Left lung (tissue), 10 donors: Measurements from ENCODE around the gene CSF1. TPM values are rescaled to one million over a fixed set of nuclear protein-coding genes. Genes with fewer than 3 reads are reported as not detected.

Experiments used
- ATAC-seq: fragments of 200-7000 bp; cut with Tn5 transposase; one replicate; pipeline ENCODE4 v1.9.1; 2020; ENCODE audit warnings: moderate library complexity
- DNase-seq, 4 donors: peaks; one replicate each; pipeline ENCODE4 v3.0.0-alpha.2; 2013 to 2020
- H3K27ac ChIP-seq, 2 donors: fragments of 200-600 bp; sonication (generic) in 1 of 2; one replicate each; pipeline versions ENCODE4 v1.5.0 to v1.8.0; 2020 to 2021
- H3K27me3 ChIP-seq, 2 donors: fragments of 200-600 bp; sonication (generic) in 1 of 2; one replicate each; pipeline versions ENCODE4 v1.5.0 to v1.8.0; 2020 to 2021
- H3K36me3 ChIP-seq, 2 donors: fragments of 200-600 bp; sonication (generic) in 1 of 2; one replicate each; pipeline versions ENCODE4 v1.5.0 to v1.8.0; 2020 to 2021
- H3K4me1 ChIP-seq, 2 donors: fragments of 200-600 bp; one replicate each; pipeline ENCODE4 v1.8.0; 2021
- H3K4me3 ChIP-seq, 2 donors: fragments of 200-600 bp; sonication (generic) in 1 of 2; one replicate each; pipeline versions ENCODE4 v1.5.0 to v1.8.0; 2020 to 2021; ENCODE audit warnings: mild to moderate bottlenecking in 1 of 2
- H3K9me3 ChIP-seq, 2 donors: fragments of 200-600 bp; sonication (generic) in 1 of 2; one replicate each; pipeline versions ENCODE4 v1.5.0 to v1.8.0; 2020 to 2021
- CTCF ChIP-seq, 2 donors: fragments of 200-600 bp; sonication (generic) in 1 of 2; IDR thresholded peaks; one replicate each; pipeline versions ENCODE4 v1.5.0 to v1.8.0; 2021; ENCODE audit warnings: antibody characterized with exemption in 2 of 2
- intact Hi-C, 2 donors: fragments of 100-400 bp; cut with DNase I; formaldehyde crosslinking; loops; one replicate each; pipeline versions ENCODE4 v1.11.2 to v1.14.2; 2022
- polyA plus RNA-seq, 6 donors: library from polyadenylated mRNA; unstranded; fragments of 120-200 nt; gene quantifications; one replicate each; pipeline ENCODE4 v1.2.1, GENCODE V29; 2013; ENCODE audit not compliant: insufficient read length in 6 of 6
- total RNA-seq, 2 donors: library from RNA; stranded (reverse); fragmentation: NEBNext Ultra II Directional; extraction: Animal tissue kit (Norgen Biotek cat#: 25700); gene quantifications; one replicate each; pipeline ENCODE4 v1.2.1, GENCODE V29; 2021
- donor health status: DM: no; HTN: yes; CAD: no.
- donor health status: DM: no; HTN: no; CAD: no.

Gene CSF1
- total and polyA plus RNA-seq, 8 donors: 6.9 to 68.0 (median 10.0) TPM

GRCh38 chr1:109864930-109865612, 45.6 kb upstream of the CSF1 start:
- intact Hi-C loops: no loop called here
- no peak overlapping the region for H3K4me3 ChIP-seq
- H3K9me3 ChIP-seq: peaks cover 0 to 5% of the 10 kb centered on the region in 2 donors
- no peak for TF ChIP-seq CTCF (IDR thresholded peaks at IDR 0.05)
- H3K36me3 ChIP-seq: no peaks in the 10 kb centered on the region
- peak; percentile 33 for ATAC-seq
- H3K27ac ChIP-seq: no peak overlapping the region
- peaks cover 6 to 14% of the 10 kb centered on the region in 2 donors for H3K4me1 ChIP-seq
- no peaks in the 10 kb centered on the region for H3K27me3 ChIP-seq
- DNase-seq: peak in 1 of 4 donors; percentile 28

- Histone ChIP-seq H3K27me3 (no peaks in the 10 kb centered on the region), H3K9me3 (peaks cover 0 to 5% of the 10 kb centered on the region in 2 donors), H3K4me3 (no peak overlapping the region), H3K4me1 (peaks cover 6 to 14% of the 10 kb centered on the region in 2 donors), H3K36me3 (no peaks in the 10 kb centered on the region), H3K27ac (no peak overlapping the region)
- TF ChIP-seq CTCF (IDR thresholded peaks at IDR 0.05): no peak
- DNase-seq: no peak
- intact Hi-C loops: no loop called here
- ATAC-seq: no peak
Observed at GRCh38 chr1:109866071-109866470, 44.6 kb upstream of the CSF1 start.

GRCh38 chr1:109873278-109874175, 37.1 kb upstream of the CSF1 start:
- Histone ChIP-seq H3K4me3 (no peak overlapping the region), H3K36me3 (no peaks in the 10 kb centered on the region), H3K27me3 (no peaks in the 10 kb centered on the region), H3K4me1 (peaks cover 25 to 35% of the 10 kb centered on the region in 2 donors), H3K9me3 (no peaks in the 10 kb centered on the region), H3K27ac (peak overlapping the region in 1 of 2 donors; percentile 20)
- DNase-seq (no peak), ATAC-seq (peak; percentile 27)
- intact Hi-C loops: no loop called here
- TF ChIP-seq CTCF (IDR thresholded peaks at IDR 0.05): no peak

GRCh38 chr1:109874445-109874844, 36.2 kb upstream of the CSF1 start:
- Histone ChIP-seq H3K9me3 (no peaks in the 10 kb centered on the region), H3K4me3 (no peak overlapping the region), H3K4me1 (peaks cover 25 to 35% of the 10 kb centered on the region in 2 donors), H3K27me3 (no peaks in the 10 kb centered on the region), H3K27ac (no peak overlapping the region), H3K36me3 (no peaks in the 10 kb centered on the region)
- intact Hi-C loops: no loop called here
- DNase-seq (no peak), ATAC-seq (no peak)
- TF ChIP-seq CTCF (IDR thresholded peaks at IDR 0.05): no peak

GRCh38 chr1:109875874-109876273, 34.8 kb upstream of the CSF1 start:
- peaks cover 25 to 35% of the 10 kb centered on the region in 2 donors for H3K4me1 ChIP-seq
- peak overlapping the region in 1 of 2 donors; percentile 0 for H3K27ac ChIP-seq
- no peaks in the 10 kb centered on the region for H3K36me3 ChIP-seq
- H3K4me3 ChIP-seq: no peak overlapping the region
- no peaks in the 10 kb centered on the region for H3K27me3 ChIP-seq
- intact Hi-C loops: no loop called here
- DNase-seq (no peak), ATAC-seq (no peak)
- TF ChIP-seq CTCF (IDR thresholded peaks at IDR 0.05): no peak
- no peaks in the 10 kb centered on the region for H3K9me3 ChIP-seq
